ENCODE measurements around the gene BASP1. TPM values are rescaled to one million over a fixed set of nuclear protein-coding genes. Genes with fewer than 3 reads are reported as not detected.

BASP1 gene
- total RNA-seq, 6 donors from 2014 or later = 19.8 to 78.7 (median 32.9) TPM

- H3K36me3 ChIP-seq = peaks cover 0 to 4% (median 0%) of the 10 kb centered on the region in 4 donors
- 93 to 97% methylated on average over 2 of the region's 2 CpGs for WGBS, 2 donors
- H3K27ac ChIP-seq = no peak overlapping the region
- ATAC-seq (ENCODE audit: low FRiP score in 2 of 2) (no peak), DNase-seq (no peak)
- no peak overlapping the region for H3K4me3 ChIP-seq
- no peaks in the 10 kb centered on the region for H3K9me3 ChIP-seq
- H3K4me1 ChIP-seq = no peaks in the 10 kb centered on the region
- no peak for TF ChIP-seq POLR2A (IDR thresholded peaks at IDR 0.05)
- no peak for TF ChIP-seq POLR2AphosphoS5 (IDR thresholded peaks at IDR 0.05)
- no peak for TF ChIP-seq EP300 (IDR thresholded peaks at IDR 0.05)
- no peak for TF ChIP-seq CTCF (IDR thresholded peaks at IDR 0.05)
- H3K27me3 ChIP-seq = no peaks in the 10 kb centered on the region
These were observed 62.1 kb downstream of the BASP1 start for GRCh38 chr5:17279487-17279886.

DNA sequence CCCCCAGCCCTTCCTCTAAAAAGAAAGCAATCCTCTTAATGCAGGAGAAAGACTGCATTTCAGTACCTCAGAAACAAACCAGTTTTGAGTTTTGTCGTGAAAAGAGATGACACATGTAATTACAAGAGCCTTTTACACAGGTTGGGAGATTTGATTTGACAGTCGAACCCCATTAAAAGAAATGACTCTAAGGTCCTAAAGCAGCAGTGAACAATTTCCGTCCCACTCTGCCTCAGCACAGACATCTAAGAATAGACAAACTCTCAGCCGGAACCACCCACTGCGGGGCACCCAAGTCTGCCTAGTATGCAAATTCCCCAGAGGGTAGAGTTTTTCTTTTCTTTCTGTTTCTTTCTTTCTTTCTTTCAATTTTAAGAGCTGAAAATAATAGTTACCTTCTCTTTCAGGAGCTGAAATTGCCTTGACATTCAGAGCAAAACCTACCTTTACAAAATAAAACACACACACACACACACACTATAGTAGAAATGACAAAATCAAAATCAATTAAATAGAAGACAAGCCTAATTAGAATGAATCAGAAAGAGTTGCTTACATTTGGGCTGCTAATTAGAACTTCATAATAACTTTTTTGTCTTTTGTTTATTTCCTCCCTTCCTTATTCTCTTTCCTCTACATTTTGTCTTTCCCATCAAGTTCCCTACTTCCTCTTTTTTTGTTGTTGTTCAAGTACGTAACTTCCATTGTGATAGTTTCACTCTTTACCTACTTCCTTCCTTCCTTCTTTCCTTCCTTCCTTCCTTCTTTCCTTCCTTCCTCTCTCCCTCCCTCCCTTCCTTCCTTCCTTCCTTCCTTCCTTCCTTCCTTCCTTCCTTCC, 65.1 kb downstream of the BASP1 start:
- Histone ChIP-seq H3K4me3 (no peak overlapping the region), H3K9me3 (no peaks in the 10 kb centered on the region), H3K27me3 (no peaks in the 10 kb centered on the region), H3K36me3 (no peaks in the 10 kb centered on the region), H3K4me1 (no peaks in the 10 kb centered on the region), H3K27ac (peak overlapping the region in 1 of 4 donors; percentile 11)
- TF ChIP-seq EP300 (IDR thresholded peaks at IDR 0.05) (no peak), CTCF (IDR thresholded peaks at IDR 0.05) (no peak), POLR2AphosphoS5 (IDR thresholded peaks at IDR 0.05) (no peak), POLR2A (IDR thresholded peaks at IDR 0.05) (no peak)
- WGBS, 2 donors = 47 to 50% methylated on average over 6 of the region's 6 CpGs
- DNase-seq = no peak
- ATAC-seq (ENCODE audit: low FRiP score in 2 of 2) = no peak

DNA sequence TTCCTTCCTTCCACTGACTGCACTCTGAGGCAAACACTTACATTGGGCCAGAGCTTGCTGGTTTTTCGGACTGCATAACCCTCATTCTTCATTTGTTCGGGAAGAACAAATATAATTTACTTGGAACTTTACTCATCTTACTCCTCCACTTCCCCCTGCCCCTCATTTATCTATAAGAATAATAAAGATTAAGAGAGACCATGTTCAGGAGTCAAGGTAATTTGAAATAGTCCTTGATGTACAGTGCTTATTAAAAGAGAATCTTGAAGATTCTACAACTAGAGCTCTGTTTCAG, 65.6 kb downstream of the BASP1 start:
- no peaks in the 10 kb centered on the region for H3K4me1 ChIP-seq
- H3K9me3 ChIP-seq = no peaks in the 10 kb centered on the region
- WGBS, 2 donors = 89 to 97% methylated on average over 2 of the region's 2 CpGs
- TF ChIP-seq POLR2A (IDR thresholded peaks at IDR 0.05) (no peak), CTCF (IDR thresholded peaks at IDR 0.05) (no peak), EP300 (IDR thresholded peaks at IDR 0.05) (no peak), POLR2AphosphoS5 (IDR thresholded peaks at IDR 0.05) (no peak)
- DNase-seq = no peak
- no peak overlapping the region for H3K4me3 ChIP-seq
- no peak overlapping the region for H3K27ac ChIP-seq
- no peaks in the 10 kb centered on the region for H3K36me3 ChIP-seq
- no peak for ATAC-seq (ENCODE audit: low FRiP score in 2 of 2)
- H3K27me3 ChIP-seq = no peaks in the 10 kb centered on the region

GRCh38 chr5:17287501-17288155, 70.2 kb downstream of the BASP1 start:
- no peak for DNase-seq
- no peak for TF ChIP-seq EP300 (IDR thresholded peaks at IDR 0.05)
- no peak for TF ChIP-seq CTCF (IDR thresholded peaks at IDR 0.05)
- TF ChIP-seq POLR2A (IDR thresholded peaks at IDR 0.05) = no peak
- TF ChIP-seq POLR2AphosphoS5 (IDR thresholded peaks at IDR 0.05) = no peak
- Histone ChIP-seq H3K4me3 (no peak overlapping the region), H3K27ac (no peak overlapping the region), H3K27me3 (no peaks in the 10 kb centered on the region), H3K9me3 (no peaks in the 10 kb centered on the region), H3K36me3 (no peaks in the 10 kb centered on the region), H3K4me1 (no peaks in the 10 kb centered on the region)
- ATAC-seq (ENCODE audit: low FRiP score in 2 of 2) = no peak
- WGBS, 2 donors = 57 to 65% methylated on average over 4 of the region's 4 CpGs
